ENCODE data around the gene MAP3K8.

DNA sequence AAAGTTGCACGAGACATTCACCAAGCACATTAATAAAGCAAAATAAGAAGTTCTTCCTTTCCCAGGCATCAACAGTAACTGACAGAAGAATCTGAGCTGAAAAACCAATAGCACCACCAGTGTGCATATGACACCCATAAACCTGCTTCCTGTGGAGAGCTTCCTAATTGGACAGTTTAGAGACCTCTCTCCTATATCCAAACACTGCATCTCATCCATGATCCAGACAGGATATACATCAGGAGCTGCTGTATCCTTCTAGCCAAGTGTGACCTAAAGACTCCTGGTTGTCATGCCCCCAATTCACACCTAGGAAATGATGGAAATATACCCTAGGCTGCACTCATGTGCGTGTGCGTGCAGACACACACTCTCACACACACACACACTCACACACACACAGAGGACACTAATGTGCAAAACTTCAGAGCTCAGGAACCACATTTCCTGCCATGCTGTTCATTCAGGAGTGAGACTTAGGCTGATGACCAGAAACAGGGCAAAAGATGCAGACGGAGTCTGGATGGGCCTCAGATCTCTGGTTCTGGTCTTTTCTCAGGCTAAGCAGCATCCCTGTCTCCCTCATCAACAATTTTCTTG lies 58.0 kb downstream of the MAP3K8 start:
- TF ChIP-seq, protein P1, sequence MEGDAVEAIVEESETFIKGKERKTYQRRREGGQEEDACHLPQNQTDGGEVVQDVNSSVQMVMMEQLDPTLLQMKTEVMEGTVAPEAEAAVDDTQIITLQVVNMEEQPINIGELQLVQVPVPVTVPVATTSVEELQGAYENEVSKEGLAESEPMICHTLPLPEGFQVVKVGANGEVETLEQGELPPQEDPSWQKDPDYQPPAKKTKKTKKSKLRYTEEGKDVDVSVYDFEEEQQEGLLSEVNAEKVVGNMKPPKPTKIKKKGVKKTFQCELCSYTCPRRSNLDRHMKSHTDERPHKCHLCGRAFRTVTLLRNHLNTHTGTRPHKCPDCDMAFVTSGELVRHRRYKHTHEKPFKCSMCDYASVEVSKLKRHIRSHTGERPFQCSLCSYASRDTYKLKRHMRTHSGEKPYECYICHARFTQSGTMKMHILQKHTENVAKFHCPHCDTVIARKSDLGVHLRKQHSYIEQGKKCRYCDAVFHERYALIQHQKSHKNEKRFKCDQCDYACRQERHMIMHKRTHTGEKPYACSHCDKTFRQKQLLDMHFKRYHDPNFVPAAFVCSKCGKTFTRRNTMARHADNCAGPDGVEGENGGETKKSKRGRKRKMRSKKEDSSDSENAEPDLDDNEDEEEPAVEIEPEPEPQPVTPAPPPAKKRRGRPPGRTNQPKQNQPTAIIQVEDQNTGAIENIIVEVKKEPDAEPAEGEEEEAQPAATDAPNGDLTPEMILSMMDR (IDR thresholded peaks at IDR 0.05), result no peak
- no peak for TF ChIP-seq POLR2AphosphoS5 (IDR thresholded peaks at IDR 0.05)

All from stomach (tissue), 4 donors.